ENCODE data around the gene ICA1.
"Not testable (repeated sequence)": the region's sequence is repeated elsewhere in the genome, so short reads cannot be mapped to it uniquely, and the experiment has no call there.

The ICA1 gene

GRCh38 chr7:8261711-8262695 is at the start of gene ICA1:
TSS of gene ICA1 (minus strand) at chr7:8262167. CDS start at chr7:8235926, 26,241 bp downstream.
- DNase-seq = no peak

DNA sequence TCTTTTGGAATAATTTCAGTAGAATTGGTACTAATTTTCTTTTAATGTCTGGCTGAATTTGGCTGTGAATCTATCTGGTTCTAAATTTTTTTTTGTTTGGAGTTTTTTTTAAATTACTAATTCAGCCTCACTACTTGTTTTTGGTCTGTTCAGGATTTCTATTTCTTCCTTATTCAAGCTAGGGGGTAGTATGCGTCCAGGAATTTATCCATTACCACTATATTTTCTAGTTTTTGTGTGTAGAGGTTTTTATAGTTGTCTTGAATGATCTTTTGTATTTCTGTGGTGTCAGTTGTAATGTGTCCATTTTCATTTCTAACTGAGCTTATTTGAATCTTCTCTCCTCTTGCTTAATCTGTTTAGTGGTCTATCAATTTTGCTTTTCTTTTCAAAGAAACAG is 48.9 kb upstream of the ICA1 start:
- no peak for DNase-seq

- DNase-seq = no peak
Measured at GRCh38 chr7:8305625-8306388, 43.8 kb upstream of the ICA1 start.

DNA sequence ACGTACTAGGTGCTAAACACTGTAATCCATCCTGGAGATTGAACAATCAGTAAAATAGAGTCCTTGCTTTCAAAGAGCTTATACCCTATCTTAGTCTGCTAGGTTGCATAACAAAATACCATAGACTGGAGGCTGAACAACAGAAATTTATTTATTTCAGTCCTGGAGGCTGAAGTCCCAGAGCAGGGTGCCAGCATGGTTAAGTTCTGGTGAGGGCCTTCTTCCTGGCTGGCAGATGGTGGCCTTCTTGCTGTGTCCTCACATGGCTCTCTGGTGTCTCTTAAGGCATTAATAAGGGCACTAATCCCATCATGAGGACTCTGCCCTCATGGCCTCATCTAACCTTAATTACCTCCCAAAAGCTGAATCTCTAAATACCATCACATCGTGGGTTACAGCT is 43.1 kb upstream of the ICA1 start:
- DNase-seq = no peak

DNA sequence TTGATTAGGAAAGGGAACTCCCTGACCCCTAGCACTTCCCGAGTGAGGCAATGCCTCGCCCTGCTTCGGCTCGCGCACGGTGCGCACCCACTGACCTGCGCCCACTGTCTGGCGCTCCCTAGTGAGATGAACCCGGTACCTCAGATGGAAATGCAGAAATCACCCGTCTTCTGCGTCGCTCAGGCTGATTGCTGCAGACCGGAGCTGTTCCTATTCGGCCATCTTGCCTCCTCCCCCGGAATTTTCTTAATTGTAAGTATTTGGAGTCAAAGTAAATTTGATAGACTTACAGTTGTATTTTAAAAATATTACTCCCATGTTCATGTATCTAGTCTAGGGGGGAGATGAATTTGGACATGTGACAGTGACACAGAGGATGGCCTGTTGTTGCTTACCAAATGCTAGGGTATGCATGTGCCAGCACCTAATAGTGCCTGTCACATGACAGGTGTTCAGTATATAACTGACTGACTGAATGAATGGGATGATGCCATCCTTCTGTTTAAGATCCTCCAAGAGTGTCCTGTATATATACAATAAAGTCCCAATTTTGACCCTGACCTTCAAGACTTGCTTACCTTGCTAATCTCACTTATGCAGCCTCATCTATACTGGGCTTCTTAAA is 42.0 kb upstream of the ICA1 start:
- DNase-seq = no peak

DNA sequence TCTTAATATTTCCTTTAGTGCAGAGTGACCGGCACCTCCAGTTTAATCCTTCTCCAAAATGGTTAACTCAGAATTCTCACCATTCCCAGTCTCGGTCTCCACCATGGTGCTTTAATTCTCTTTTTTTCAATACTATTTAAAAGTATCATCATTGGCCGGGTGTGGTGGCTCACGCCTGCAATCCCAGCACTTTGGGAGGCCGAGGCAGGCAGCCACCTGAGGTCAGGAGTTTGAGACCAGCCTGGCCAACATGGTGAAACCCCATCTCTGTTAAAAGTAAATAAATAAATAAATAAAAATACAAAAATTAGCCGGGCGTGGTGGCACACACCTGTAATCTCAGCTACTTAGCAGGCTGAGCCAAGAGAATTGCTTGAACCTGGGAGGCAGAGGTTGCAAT is 35.1 kb upstream of the ICA1 start:
- DNase-seq = not testable (repeated sequence)

GRCh38 chr7:8296362-8296659 is 34.3 kb upstream of the ICA1 start:
- no peak for DNase-seq

DNA sequence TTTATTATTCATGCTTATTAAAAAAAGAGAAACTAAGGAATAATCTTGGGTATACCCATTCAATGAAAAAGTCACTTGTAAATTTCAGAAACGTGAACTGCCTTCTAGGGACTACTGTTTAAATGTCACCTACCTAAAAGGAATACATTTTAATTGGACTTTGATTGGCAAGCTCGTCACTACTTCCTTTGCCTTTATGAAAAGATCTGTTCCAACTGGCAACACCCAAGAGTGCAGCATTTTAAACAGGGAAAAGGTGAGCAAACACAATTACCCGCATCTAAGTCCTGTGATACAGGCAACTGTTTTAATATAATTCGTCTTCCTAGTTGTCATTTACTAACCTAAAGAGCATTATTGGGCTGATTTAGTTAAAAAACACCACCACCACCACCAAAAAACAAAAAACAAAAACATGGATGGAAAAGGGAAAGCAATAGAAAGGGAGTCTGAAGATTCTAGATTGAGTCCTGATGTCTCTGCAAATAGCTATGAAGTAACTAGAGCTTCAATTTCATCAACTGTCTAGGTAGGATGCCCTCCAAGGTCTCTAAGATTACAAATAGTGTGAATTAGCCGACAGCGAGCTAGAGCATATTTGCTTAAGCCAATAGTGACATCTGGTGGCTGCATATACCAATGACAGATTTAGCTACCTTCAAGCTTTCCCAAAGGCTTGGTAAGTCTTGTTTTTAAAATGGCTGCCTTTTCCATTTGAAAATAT is 33.8 kb upstream of the ICA1 start:
- DNase-seq = no peak

GRCh38 chr7:8291397-8292141 is 29.6 kb upstream of the ICA1 start:
- DNase-seq = no peak

- DNase-seq = no peak
Measured at GRCh38 chr7:8290645-8291308, 28.8 kb upstream of the ICA1 start.

GRCh38 chr7:8286118-8286517 is 24.2 kb upstream of the ICA1 start:
- DNase-seq = no peak

GRCh38 chr7:8285155-8285554 is 23.2 kb upstream of the ICA1 start:
- no peak for DNase-seq

GRCh38 chr7:8284606-8285005 is 22.6 kb upstream of the ICA1 start:
- DNase-seq = no peak

- DNase-seq = no peak
Measured at GRCh38 chr7:8283968-8284367, 22.0 kb upstream of the ICA1 start.

DNA sequence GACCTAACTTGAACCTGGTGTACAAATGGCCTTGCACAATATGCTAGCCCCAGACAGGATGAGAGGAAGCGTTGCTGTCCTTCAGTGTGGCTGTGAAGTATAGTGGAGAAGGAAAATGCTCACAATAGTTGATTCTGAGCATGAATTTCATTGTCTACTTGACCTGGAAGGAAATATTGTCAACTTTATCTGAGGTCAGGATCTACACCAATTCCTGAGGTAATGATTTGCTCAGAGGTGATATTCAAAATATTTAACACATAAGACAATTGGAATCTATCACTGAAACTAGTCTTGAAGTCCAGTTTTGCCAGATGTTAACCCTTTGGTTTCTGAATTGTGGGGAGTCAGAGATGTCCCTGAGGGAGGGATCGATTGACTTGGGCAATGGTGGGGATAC is 20.9 kb upstream of the ICA1 start:
- DNase-seq = no peak

DNA sequence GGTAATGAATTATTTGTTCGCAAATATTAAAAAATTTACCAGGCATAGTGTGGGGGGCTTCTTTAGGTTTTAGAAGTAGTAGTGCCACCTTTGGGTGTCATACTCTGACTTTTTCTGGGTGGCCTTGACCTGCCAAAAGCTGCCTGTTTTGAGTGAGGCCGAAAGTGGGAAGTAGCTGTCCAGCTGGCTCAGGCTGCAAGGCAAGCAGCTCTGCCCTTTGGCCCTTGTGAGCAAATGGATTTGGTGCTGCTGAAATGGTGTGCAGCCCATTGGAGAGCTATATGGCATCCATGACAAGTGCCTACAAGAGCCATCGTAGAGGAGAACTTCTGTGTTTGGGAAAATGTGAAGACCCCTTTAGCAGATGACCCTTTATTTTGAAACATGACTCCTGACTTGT is 20.2 kb upstream of the ICA1 start:
- no peak for DNase-seq

GRCh38 chr7:8278183-8278582 is 16.2 kb upstream of the ICA1 start:
- no peak for DNase-seq

- DNase-seq = no peak
Measured at GRCh38 chr7:8277394-8277982, 15.5 kb upstream of the ICA1 start.

GRCh38 chr7:8274589-8274988 is 12.6 kb upstream of the ICA1 start:
- no peak for DNase-seq

GRCh38 chr7:8271960-8272359 is 10.0 kb upstream of the ICA1 start:
- no peak for DNase-seq

DNA sequence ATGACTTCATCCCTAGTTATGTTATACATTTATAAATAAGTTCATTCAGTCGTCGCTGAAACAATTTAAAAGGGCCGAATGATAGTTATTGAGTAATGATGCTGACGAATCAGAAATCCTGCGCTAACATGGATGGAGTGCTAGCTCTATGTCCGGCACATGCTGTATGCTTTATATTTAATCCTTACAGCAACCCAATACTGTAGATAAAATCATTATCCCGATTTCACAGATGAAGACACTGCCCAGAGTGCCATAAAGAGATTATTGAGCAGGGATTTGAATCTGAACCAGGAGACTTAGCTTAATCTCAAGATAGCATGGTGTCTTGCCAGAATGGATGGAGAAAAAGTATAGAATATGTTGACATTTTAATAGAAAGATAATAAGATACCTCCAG is 1.1 kb upstream of the ICA1 start:
- no peak for DNase-seq

All from activated CD4-positive, alpha-beta T cell treated with anti-CD3 and anti-CD28 coated beads for 1 hour (primary cell).